K562 (cell line): Measurements from ENCODE around the gene KLK3. TPM values are rescaled to one million over a fixed set of nuclear protein-coding genes. Genes with fewer than 3 reads are reported as not detected.
A peak's percentile ranks its signal among the peaks of the same experiment; 100 is the strongest.

ENCODE experiments used
- DNMT1 ChIP-seq: fragments of 450-650 bp; IDR thresholded peaks from 2 replicates; pipeline ENCODE4 v1.6.1; 2016; ENCODE audit warnings: antibody characterized with exemption, mild to moderate bottlenecking
- DPF2 ChIP-seq: fragments of 450-650 bp; IDR thresholded peaks from 2 replicates; pipeline ENCODE4 v1.6.1; 2016
- EHMT2 ChIP-seq: fragments of 450-650 bp; IDR thresholded peaks from 2 replicates; pipeline ENCODE4 v1.6.1; 2018; ENCODE audit warnings: antibody characterized with exemption
- ESRRA ChIP-seq: fragments of 450-650 bp; IDR thresholded peaks from 2 replicates; pipeline ENCODE4 v1.6.1; 2014; ENCODE audit warnings: low read depth, mild to moderate bottlenecking, moderate library complexity, borderline replicate concordance
- EWSR1 ChIP-seq: fragments of 450-650 bp; IDR thresholded peaks from 2 replicates; pipeline ENCODE4 v1.6.1; 2018; ENCODE audit warnings: borderline replicate concordance, mild to moderate bottlenecking, low read depth, moderate library complexity; ENCODE audit not compliant: partially characterized antibody
- LEF1 ChIP-seq: fragments of 450-650 bp; IDR thresholded peaks from 2 replicates; pipeline ENCODE4 v1.6.1; 2016; ENCODE audit warnings: mild to moderate bottlenecking
- NELFE ChIP-seq: IDR thresholded peaks from 2 replicates; pipeline ENCODE4 v1.6.1; 2011; ENCODE audit warnings: mild to moderate bottlenecking; ENCODE audit not compliant: insufficient read depth, insufficient read length
- PYGO2 ChIP-seq: fragments of 450-650 bp; IDR thresholded peaks from 2 replicates; pipeline ENCODE4 v1.6.1; 2016; ENCODE audit warnings: mild to moderate bottlenecking, missing genetic modification characterization, moderate library complexity, missing compliant biosample characterization
- ZBED1 ChIP-seq: IDR thresholded peaks from 2 replicates; pipeline ENCODE4 v1.6.1; 2014
- ZEB2 ChIP-seq: fragments of 450-650 bp; IDR thresholded peaks from 2 replicates; pipeline ENCODE4 v1.6.1; 2016
- ZNF561 ChIP-seq: fragments of 450-650 bp; formaldehyde crosslinking; conservative IDR thresholded peaks from 2 replicates; pipeline ENCODE4 v1.4.0; 2020; ENCODE audit warnings: mild to moderate bottlenecking, moderate library complexity
- polyA plus RNA-seq, 8 experiments: library from polyadenylated mRNA; depleted of rRNA in 4 of 8; stranded (reverse) in 5 of 8; unstranded in 3 of 8; fragments of >200 nt; fragmentation: Nextera tagmentation in 2 of 8; fragmentation: Illumina TruSeq in 1 of 8; extraction: Ambion mirVana in 2 of 8; extraction: Trizol in 1 of 8; gene quantifications; 2 replicates each; pipeline versions ENCODE4 v1.2.1 to v1.2.3, GENCODE V29; 2011 to 2014; ENCODE audit warnings: inconsistent platforms in 1 of 8, missing spikeins in 1 of 8
- total RNA-seq, 7 experiments: library from RNA; depleted of rRNA in 6 of 7; stranded (reverse); fragments of >200 nt in 6 of 7; fragmentation: Illumina TruSeq in 2 of 7; extraction: Trizol in 2 of 7; gene quantifications; 2 replicates each; pipeline versions ENCODE4 v1.2.1 to v1.2.3, GENCODE V29; 2011 to 2021; ENCODE audit warnings: low replicate concordance in 1 of 7
- TF ChIP-seq, protein P1 (sequence below): fragments of 450-650 bp; IDR thresholded peaks from 2 replicates; pipeline ENCODE4 v1.6.1; 2016
- TF ChIP-seq, protein P2 (sequence below): fragments of 200-800 bp; sonication (Bioruptor generic); IDR thresholded peaks from 2 replicates; pipeline ENCODE4 v1.6.1; 2017; ENCODE audit warnings: missing genetic modification characterization, missing compliant biosample characterization
- TF ChIP-seq, protein P3 (sequence below), 2 experiments: IDR thresholded peaks; 2 replicates each; pipeline ENCODE4 v1.6.1; 2012; ENCODE audit warnings: improper control_type of control experiment in 2 of 2, low read depth in 2 of 2, low read length in 2 of 2, borderline replicate concordance in 1 of 2
- TF ChIP-seq, protein P4 (sequence below): fragments of 200-800 bp; sonication (Bioruptor generic); IDR thresholded peaks from 2 replicates; pipeline ENCODE4 v1.6.1; 2017; ENCODE audit warnings: missing genetic modification characterization, missing compliant biosample characterization

The KLK3 gene
- total and polyA plus RNA-seq, 9 of the 15 experiments (the other 6 are each of a cell fraction or from before 2014, with no cell fraction given): not detected

DNA sequence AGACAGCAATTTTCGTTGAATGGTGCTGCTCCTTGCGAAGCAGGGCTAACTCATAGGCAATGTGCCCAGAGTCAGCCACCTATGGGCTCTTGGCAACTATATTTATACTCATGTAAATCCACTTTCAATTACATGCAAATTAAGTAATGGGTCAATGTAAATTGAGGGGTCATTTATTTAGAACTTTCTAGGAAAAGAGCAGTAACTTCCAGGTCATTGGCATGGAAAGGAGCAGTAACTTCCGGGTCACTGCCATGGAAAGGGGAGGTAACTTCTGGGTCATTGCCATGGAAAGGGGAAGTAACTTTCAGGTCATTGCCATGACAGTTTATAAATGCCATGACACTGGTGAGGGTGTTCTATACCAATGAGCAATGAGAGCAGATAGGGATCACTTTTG is 44.9 kb downstream of the KLK3 start (continued):
- TF ChIP-seq DNMT1 (no peak), ZBED1 (no peak), LEF1 (no peak), EHMT2 (peak; percentile 92), EWSR1 (no peak), PYGO2 (0 out of 2 replicates have a peak, but pooled peaks have one; percentile 53), DPF2 (no peak), ZEB2 (no peak), ESRRA (0 out of 2 replicates have a peak, but pooled peaks have one; percentile 28), NELFE (no peak), ZNF561 (CRISPR knock-in tag) (no peak)
- TF ChIP-seq, protein P1, sequence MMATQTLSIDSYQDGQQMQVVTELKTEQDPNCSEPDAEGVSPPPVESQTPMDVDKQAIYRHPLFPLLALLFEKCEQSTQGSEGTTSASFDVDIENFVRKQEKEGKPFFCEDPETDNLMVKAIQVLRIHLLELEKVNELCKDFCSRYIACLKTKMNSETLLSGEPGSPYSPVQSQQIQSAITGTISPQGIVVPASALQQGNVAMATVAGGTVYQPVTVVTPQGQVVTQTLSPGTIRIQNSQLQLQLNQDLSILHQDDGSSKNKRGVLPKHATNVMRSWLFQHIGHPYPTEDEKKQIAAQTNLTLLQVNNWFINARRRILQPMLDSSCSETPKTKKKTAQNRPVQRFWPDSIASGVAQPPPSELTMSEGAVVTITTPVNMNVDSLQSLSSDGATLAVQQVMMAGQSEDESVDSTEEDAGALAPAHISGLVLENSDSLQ: peak; percentile 32; the same call in 1 of the 2 replicates
- TF ChIP-seq, protein P2, sequence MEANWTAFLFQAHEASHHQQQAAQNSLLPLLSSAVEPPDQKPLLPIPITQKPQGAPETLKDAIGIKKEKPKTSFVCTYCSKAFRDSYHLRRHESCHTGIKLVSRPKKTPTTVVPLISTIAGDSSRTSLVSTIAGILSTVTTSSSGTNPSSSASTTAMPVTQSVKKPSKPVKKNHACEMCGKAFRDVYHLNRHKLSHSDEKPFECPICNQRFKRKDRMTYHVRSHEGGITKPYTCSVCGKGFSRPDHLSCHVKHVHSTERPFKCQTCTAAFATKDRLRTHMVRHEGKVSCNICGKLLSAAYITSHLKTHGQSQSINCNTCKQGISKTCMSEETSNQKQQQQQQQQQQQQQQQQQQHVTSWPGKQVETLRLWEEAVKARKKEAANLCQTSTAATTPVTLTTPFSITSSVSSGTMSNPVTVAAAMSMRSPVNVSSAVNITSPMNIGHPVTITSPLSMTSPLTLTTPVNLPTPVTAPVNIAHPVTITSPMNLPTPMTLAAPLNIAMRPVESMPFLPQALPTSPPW (CRISPR knock-in tag): peak; percentile 24; the same call in 1 of the 2 replicates
- TF ChIP-seq, protein P3, sequence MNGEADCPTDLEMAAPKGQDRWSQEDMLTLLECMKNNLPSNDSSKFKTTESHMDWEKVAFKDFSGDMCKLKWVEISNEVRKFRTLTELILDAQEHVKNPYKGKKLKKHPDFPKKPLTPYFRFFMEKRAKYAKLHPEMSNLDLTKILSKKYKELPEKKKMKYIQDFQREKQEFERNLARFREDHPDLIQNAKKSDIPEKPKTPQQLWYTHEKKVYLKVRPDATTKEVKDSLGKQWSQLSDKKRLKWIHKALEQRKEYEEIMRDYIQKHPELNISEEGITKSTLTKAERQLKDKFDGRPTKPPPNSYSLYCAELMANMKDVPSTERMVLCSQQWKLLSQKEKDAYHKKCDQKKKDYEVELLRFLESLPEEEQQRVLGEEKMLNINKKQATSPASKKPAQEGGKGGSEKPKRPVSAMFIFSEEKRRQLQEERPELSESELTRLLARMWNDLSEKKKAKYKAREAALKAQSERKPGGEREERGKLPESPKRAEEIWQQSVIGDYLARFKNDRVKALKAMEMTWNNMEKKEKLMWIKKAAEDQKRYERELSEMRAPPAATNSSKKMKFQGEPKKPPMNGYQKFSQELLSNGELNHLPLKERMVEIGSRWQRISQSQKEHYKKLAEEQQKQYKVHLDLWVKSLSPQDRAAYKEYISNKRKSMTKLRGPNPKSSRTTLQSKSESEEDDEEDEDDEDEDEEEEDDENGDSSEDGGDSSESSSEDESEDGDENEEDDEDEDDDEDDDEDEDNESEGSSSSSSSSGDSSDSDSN (IDR thresholded peaks at IDR 0.05; ENCODE audit: borderline replicate concordance in 1 of 2, low read depth in 2 of 2, low read length in 2 of 2): no peak
- TF ChIP-seq, protein P4, sequence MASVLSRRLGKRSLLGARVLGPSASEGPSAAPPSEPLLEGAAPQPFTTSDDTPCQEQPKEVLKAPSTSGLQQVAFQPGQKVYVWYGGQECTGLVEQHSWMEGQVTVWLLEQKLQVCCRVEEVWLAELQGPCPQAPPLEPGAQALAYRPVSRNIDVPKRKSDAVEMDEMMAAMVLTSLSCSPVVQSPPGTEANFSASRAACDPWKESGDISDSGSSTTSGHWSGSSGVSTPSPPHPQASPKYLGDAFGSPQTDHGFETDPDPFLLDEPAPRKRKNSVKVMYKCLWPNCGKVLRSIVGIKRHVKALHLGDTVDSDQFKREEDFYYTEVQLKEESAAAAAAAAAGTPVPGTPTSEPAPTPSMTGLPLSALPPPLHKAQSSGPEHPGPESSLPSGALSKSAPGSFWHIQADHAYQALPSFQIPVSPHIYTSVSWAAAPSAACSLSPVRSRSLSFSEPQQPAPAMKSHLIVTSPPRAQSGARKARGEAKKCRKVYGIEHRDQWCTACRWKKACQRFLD (CRISPR knock-in tag): peak; percentile 39; the same call in 1 of the 2 replicates
